Measurements from ENCODE around the gene CACNA2D2. TPM values are rescaled to one million over a fixed set of nuclear protein-coding genes. Genes with fewer than 3 reads are reported as not detected.

The CACNA2D2 gene
- polyA plus RNA-seq, 1 of the 3 experiments (the other 2 are of a cell fraction), result 1.1 TPM

- TF ChIP-seq ZBTB33 (IDR thresholded peaks at IDR 0.05; ENCODE audit: borderline replicate concordance, low read depth) (no peak), MAX (IDR thresholded peaks at IDR 0.05; ENCODE audit: low read depth) (no peak), YY1 (IDR thresholded peaks at IDR 0.05; ENCODE audit: low read depth) (no peak), MEF2A (IDR thresholded peaks at IDR 0.05; ENCODE audit: borderline replicate concordance, low read depth) (no peak), ELF1 (IDR thresholded peaks at IDR 0.05) (no peak), RFX5 (IDR thresholded peaks at IDR 0.05; ENCODE audit: low read length) (no peak), NFIC (IDR thresholded peaks at IDR 0.05; ENCODE audit: borderline replicate concordance) (no peak), GABPA (IDR thresholded peaks at IDR 0.05; ENCODE audit: low read depth) (no peak), CTCF (IDR thresholded peaks at IDR 0.05) (no peak), POLR2AphosphoS5 (IDR thresholded peaks at IDR 0.05; ENCODE audit: low read depth, low read length) (no peak), TCF12 (IDR thresholded peaks at IDR 0.05) (no peak), NRF1 (IDR thresholded peaks at IDR 0.05; ENCODE audit: low read depth, low read length) (no peak), USF2 (IDR thresholded peaks at IDR 0.05; ENCODE audit: borderline replicate concordance, low read depth, low read length) (no peak), TAF1 (IDR thresholded peaks at IDR 0.05; ENCODE audit: borderline replicate concordance, low read depth, low read length) (no peak), EP300 (IDR thresholded peaks at IDR 0.05; ENCODE audit: borderline replicate concordance in 1 of 2, low read depth in 1 of 2, low read length in 1 of 2) (no peak)
- TF ChIP-seq, protein P1, sequence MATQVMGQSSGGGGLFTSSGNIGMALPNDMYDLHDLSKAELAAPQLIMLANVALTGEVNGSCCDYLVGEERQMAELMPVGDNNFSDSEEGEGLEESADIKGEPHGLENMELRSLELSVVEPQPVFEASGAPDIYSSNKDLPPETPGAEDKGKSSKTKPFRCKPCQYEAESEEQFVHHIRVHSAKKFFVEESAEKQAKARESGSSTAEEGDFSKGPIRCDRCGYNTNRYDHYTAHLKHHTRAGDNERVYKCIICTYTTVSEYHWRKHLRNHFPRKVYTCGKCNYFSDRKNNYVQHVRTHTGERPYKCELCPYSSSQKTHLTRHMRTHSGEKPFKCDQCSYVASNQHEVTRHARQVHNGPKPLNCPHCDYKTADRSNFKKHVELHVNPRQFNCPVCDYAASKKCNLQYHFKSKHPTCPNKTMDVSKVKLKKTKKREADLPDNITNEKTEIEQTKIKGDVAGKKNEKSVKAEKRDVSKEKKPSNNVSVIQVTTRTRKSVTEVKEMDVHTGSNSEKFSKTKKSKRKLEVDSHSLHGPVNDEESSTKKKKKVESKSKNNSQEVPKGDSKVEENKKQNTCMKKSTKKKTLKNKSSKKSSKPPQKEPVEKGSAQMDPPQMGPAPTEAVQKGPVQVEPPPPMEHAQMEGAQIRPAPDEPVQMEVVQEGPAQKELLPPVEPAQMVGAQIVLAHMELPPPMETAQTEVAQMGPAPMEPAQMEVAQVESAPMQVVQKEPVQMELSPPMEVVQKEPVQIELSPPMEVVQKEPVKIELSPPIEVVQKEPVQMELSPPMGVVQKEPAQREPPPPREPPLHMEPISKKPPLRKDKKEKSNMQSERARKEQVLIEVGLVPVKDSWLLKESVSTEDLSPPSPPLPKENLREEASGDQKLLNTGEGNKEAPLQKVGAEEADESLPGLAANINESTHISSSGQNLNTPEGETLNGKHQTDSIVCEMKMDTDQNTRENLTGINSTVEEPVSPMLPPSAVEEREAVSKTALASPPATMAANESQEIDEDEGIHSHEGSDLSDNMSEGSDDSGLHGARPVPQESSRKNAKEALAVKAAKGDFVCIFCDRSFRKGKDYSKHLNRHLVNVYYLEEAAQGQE (IDR thresholded peaks at IDR 0.05; ENCODE audit: low read depth, low read length), result no peak
- Histone ChIP-seq H3K9ac (no peak within 1 kb of the TSS), H3K36me3 (replicated peaks in 1 of 2; ENCODE audit: control insufficient read depth in 1 of 2, insufficient read depth in 2 of 2, low read length in 1 of 2) (peaks cover 0 to 17% of the 10 kb centered on the region in 2 experiments), H3K27ac (ENCODE audit: low read depth in 2 of 2, low read length in 1 of 2) (no peak within 1 kb of the TSS), H3K9me2 (no peaks in the 10 kb centered on the region), H3K4me2 (no peak within 1 kb of the TSS), H2AFZ (ENCODE audit: low read depth) (no peak within 1 kb of the TSS), H3K79me2 (ENCODE audit: insufficient read depth) (peaks cover 15% of the 10 kb centered on the region), H3K27me3 (ENCODE audit: insufficient read depth) (no peaks in the 10 kb centered on the region), H3K4me3 (ENCODE audit: low read depth in 2 of 2, low read length in 1 of 2) (no peak within 1 kb of the TSS), H3K9me3 (no peaks in the 10 kb centered on the region), H4K20me1 (ENCODE audit: insufficient read depth) (no peaks in the 10 kb centered on the region), H3K4me1 (ENCODE audit: control insufficient read depth in 1 of 2, insufficient read depth in 2 of 2, low read depth in 1 of 2, low read length in 1 of 2) (peaks cover 3 to 32% of the 10 kb centered on the region in 2 experiments; a peak in 1 of 4 replicates), H3F3A (replicated peaks; ENCODE audit: insufficient read depth) (peaks cover 3% of the 10 kb centered on the region)
- ChIA-PET CTCF (interaction anchor here (1.0 to 6.0 kb wide), 12 partner anchors 11 to 268 kb away, joined by 3 to 45 read pairs (median 10); partner anchors contain the start of gene HYAL1), POLR2A (no interaction called here)
- 85% methylated on average over 30 of the region's 45 CpGs for WGBS (ENCODE audit: low lambda C conversion rate)
- no peak for DNase-seq
Observed at GRCh38 chr3:50345586-50346234, 157.7 kb downstream of the CACNA2D2 start, which contains the start of gene ZMYND10. Gene ZMYND10 (minus strand): TSS chr3:50345732. CDS start chr3:50345579, 153 bp downstream.

All from SK-N-SH (cell line).